ENCODE results near the gene ISLR.

- TF ChIP-seq POLR2A (IDR thresholded peaks at IDR 0.05; ENCODE audit: extremely low read depth, insufficient read length) (no peak), CTCF (IDR thresholded peaks at IDR 0.05; ENCODE audit: low read depth, low read length) (no peak)
These were observed 38.1 kb downstream of the ISLR start for GRCh38 chr15:74211656-74212055.

Measured in NB4 (cell line).